ENCODE measurements around the gene SLC22A5. TPM values are rescaled to one million over a fixed set of nuclear protein-coding genes. Genes with fewer than 3 reads are reported as not detected.

Gene SLC22A5
- total and polyA plus RNA-seq, 2 of the 8 experiments (the other 6 are each of a cell fraction or from before 2014, with no cell fraction given), result 4.0 to 9.0 TPM

GRCh38 chr5:132435447-132435846 lies 65.9 kb downstream of the SLC22A5 start (continued):
- TF ChIP-seq ATF2 (IDR thresholded peaks at IDR 0.05; ENCODE audit: low read length), result no peak
- no peak for TF ChIP-seq RBBP5 (IDR thresholded peaks at IDR 0.05; ENCODE audit: borderline replicate concordance, low read depth, low read length)
- TF ChIP-seq ZNF274 (IDR thresholded peaks at IDR 0.05; ENCODE audit: borderline replicate concordance, extremely low read depth, low read length), result no peak
- no peak for TF ChIP-seq RNF2 (IDR thresholded peaks at IDR 0.05; ENCODE audit: borderline replicate concordance, low read depth, low read length, missing control alignments, poor library complexity, severe bottlenecking)
- no peak for TF ChIP-seq USF2 (IDR thresholded peaks at IDR 0.05; ENCODE audit: low read length)

All from H1 (cell line).